HG03159 (cell line): Measurements from ENCODE around the gene ZNF26.

ENCODE experiments used
- ATAC-seq: cut with Tn5 transposase; IDR thresholded peaks from one replicate; pipeline ENCODE4 v1.9.1; 2021; ENCODE audit warnings: mild to moderate bottlenecking, moderate library complexity; ENCODE audit not compliant: unreplicated experiment

ZNF26 gene

DNA sequence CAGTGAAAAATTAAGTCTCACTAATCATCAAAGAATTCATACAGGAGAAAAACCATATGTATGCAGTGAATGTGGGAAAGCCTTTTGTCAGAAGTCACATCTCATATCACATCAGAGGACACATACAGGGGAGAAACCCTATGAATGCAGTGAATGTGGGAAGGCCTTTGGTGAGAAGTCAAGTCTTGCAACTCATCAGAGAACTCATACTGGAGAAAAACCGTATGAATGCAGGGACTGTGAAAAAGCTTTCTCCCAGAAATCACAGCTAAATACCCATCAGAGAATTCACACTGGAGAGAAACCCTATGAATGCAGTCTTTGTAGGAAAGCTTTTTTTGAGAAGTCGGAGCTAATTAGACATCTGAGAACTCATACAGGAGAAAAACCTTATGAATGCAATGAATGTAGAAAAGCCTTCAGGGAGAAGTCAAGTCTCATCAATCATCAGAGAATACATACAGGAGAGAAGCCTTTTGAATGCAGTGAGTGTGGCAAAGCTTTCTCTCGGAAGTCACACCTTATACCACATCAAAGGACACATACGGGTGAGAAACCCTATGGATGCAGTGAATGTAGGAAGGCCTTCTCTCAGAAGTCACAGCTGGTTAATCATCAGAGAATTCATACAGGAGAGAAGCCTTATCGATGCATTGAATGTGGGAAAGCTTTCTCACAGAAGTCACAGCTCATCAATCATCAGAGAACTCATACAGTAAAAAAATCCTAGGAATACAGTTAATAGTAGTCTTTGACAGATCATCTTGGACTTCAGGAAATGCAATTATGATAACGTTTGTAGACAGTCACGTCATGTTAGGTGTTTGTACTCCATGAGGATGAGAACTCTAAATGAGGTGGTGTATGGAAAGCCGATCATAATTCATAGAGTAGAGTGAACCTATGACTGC lies 72.3 kb downstream of the ZNF26 start:
- ATAC-seq, result no peak

DNA sequence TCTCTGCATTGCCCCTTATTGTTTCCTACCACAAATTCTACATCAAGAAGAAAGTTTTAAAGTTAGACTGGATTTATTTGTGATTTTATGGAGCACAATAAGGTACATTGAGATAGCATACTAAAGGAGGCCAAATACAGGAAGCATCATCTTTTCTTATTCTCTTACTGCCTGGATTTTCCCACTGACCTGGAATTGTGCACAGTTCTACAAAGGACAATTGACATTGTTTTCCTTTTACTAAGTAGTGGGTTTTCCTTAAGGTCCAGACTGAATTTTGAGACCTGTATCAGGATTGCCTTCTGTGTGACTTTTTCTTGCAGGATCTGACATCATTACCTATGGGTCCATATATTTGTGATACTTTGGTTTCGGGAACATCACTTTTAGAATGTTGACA lies 75.8 kb downstream of the ZNF26 start:
- no peak for ATAC-seq

DNA sequence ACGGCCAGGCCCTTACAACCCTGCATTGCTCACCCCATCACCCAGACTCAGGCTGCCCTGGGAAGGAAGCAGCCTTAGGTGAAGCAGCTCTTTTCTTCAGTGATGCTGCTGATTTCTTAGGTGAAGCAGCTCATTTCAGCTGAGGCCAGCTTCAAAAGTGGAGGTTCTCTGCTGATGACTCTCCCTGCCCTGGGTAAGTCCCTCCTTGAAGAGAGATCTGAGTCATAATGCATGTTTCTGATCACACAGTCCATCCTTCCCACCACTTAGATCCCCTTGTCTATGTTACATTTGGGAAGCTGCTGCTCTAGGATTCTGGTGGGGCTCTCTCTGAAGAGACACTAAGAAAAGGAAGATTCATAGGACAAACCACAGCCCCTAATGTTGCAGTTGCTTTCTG lies 77.4 kb downstream of the ZNF26 start:
- ATAC-seq, result no peak

DNA sequence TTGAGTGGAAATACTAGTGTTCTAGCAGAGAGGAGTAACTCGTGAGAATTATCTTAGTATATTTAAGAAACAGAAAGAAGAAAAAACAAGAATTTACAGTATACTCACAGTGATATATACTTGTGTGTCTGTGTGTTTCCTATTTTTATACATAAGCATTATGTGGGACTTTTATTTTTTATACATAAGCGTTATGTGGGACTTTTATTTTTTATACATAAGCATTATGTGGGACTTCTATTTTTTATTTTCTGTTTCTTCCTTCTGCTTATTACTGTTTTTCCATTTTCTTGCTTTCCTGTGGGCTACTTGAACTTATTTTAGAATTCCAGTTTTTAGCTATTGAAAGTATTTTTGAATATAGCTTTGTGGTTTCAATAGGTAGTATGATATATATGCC lies 87.7 kb downstream of the ZNF26 start:
- no peak for ATAC-seq
